CD4-positive, alpha-beta T cell treated with Interleukin-2 at 100 ng/mL for 4 hours (primary cell): ENCODE results near the gene DOK4.
"Not testable (repeated sequence)": the region's sequence is repeated elsewhere in the genome, so short reads cannot be mapped to it uniquely, and the experiment has no call there.

Experiments
- DNase-seq: peaks from one replicate; pipeline ENCODE4 v3.0.0-alpha.2; 2020; ENCODE audit warnings: low spot score

The DOK4 gene

DNA sequence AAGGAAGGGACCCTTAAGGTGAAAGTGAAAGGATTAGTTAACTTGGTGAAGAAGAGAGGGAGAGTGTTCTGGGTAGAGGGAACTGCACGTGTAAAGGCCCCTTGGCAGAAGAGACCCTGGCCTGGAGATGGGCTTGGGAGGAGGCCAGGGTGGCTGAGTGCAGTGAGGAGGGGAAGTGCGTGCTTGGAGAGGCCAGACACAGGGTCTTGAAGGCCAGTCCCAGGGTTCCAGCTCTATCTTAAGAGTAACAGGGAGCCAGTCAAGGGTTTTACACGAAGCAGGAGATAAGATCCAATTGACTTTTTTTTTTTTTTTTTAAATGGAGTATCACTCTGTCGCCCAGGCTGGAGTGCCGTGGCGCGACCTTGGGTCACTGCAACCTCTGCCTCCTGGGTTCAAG is 15.2 kb upstream of the DOK4 start:
- DNase-seq = no peak

DNA sequence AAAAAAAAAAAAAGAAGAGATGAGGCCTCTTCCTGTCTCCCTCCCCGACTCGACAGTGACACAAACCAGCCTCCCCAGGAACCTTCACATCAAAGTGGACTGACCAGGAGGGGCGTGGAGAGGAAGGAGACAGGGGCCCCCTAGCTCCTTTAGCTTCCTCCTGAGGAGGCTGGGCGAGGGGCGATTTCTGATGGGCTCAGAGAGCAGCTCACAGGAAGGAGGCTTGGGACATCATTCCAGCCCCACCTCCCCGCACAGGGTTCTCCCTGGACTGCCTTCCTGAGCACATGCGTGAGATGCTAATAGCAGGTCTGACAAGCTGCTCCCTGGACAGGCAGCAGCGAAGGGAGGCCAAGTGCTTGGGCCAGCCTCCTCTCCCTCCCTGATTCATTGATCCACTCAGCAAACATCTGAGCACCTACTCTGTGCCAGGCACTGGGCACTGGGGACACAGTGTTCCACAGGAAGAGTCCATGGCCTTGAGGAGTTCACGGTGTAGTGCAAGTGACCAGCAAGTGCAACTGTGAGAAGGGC is 14.4 kb upstream of the DOK4 start:
- DNase-seq = no peak

DNA sequence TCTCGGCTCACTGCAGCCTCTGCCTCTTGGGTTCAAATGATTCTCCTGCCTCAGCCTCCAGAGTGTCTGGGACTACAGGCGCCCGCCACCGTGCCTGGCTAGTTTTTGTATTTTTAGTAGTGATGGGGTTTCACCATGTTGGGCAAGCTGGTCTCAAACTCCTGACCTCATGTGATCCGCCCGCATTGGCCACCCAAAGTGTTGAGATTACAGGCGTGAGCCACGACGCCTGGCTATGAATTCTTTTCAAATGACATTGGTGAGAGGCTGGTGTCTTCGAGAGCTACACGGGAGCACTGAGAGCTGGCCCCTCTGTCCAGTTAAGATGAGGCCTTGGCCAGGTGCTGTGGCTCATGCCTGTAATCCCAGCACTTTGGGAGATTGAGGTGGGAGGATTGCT is 13.6 kb upstream of the DOK4 start:
- not testable (repeated sequence) for DNase-seq

DNA sequence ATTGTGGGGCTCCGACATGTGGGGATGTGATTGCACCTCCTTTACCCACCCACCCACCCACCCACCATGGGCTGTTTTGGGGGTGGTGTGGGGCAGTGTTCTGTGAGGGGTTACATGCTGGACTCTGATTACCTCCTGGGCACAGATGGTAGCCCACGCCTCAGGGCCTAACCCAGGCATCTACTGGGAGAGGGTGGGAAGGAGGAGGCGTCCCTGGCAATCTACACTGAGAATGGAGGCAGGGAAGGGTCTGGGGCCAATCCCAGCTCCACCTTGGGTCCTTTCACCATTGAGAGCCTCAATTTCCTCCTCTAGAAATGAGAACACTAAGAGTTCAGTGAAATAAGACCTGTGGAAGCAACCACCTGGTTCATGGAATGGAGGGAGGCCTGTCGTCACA is 11.7 kb upstream of the DOK4 start:
- DNase-seq = no peak

DNA sequence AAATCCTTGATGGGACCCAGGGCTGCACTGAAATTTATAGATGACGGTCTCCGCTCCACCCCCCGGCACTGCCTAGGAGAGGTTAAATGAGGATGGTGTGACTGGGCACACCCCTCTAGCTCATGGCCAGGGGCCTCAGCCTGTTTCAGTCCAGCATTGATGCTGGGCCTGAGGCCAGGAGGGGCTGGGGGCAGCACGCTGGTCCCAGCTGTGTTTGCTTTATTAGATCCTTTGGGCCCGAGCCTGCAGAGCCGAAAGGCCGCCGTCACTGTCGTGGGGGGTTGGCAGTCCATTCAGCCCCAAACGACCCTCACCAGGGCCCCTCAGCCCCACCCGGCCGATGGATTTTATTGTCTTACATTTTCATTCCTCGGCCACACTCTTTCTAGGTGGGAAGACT is 10.8 kb upstream of the DOK4 start:
- no peak for DNase-seq

DNA sequence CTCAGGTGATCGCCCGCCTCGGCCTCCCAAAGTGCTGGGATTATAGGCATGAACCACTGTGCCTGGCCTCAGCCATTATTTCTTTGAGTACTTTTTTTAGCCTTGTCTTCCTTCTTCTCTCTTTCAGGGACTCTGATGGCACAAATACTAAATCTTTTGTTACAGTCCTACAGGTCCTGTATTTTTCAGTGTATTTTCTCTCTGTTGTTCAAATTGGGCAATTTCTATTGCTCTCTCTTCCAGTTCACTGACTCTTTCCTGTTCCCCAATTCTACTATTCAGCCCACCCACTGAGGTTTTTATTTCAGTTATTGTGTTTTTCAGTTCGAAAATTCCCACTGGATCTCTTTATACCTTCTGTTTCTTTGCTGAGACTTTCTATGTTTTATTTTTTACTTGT is 7.5 kb upstream of the DOK4 start:
- no peak for DNase-seq

DNA sequence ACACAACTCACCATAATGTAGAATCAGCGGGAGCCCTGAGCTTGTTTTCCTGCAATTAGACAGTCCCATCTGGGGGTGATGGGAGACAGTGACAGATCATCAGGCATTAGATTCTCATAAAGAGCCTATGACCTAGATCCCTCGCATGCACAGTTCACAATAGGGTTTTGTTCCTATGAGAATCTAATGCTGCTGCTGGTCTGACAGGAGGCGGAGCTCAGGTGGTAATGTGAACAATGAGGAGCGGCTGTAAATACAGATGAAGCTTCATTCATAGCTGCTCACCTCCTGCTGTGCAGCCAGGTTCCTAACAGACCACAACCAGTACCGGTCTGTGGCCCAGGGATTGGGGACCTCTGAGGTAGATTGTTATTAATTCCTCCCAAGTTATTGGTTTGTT is 2.9 kb upstream of the DOK4 start:
- DNase-seq = no peak

DNA sequence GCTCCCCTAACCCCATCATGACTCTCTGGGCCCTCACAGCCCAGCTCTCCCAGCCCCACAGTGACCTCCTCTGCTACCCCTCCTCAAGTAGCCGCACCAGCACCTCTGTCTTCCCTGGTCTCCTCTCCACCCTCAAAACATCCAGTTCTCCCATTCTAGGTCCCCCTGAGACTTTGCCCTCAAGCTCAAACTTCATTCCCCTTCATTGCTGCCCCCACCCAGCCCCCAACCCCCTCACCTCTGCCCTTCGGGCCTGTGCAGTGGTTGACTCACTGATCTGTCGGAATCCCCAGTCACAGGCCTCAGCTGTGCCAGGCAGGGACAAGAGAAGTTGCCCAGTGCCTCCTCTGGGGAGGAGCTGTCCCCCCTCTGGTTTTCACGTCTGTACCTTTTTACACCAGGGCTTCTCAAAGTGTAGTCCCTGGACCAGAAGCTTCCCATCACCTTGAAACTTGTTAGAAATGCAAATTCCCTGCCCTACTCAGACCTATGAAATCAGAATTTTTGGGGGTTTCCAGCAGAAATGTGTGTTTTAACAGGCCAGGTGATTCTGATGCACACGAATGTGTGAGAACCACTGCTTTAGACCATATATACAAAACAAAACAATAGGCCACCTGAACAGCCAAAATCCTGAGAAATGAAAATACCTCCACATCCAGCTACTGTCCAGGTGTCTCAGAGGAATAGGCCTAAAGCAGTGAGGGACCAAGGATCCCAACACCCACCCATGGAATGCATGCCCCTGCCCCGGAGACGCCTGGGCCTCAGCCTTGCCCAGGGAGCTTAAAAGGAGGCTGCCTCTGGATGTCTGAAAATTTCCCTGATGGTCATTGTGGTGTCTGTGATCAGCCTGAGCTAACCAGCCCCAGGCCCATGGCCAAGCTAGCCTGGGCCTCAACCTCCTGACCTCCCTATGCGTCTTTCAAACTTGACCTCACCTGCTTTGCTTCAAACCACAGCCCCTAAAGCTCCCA is 853 bp upstream of the DOK4 start:
- no peak for DNase-seq

DNA sequence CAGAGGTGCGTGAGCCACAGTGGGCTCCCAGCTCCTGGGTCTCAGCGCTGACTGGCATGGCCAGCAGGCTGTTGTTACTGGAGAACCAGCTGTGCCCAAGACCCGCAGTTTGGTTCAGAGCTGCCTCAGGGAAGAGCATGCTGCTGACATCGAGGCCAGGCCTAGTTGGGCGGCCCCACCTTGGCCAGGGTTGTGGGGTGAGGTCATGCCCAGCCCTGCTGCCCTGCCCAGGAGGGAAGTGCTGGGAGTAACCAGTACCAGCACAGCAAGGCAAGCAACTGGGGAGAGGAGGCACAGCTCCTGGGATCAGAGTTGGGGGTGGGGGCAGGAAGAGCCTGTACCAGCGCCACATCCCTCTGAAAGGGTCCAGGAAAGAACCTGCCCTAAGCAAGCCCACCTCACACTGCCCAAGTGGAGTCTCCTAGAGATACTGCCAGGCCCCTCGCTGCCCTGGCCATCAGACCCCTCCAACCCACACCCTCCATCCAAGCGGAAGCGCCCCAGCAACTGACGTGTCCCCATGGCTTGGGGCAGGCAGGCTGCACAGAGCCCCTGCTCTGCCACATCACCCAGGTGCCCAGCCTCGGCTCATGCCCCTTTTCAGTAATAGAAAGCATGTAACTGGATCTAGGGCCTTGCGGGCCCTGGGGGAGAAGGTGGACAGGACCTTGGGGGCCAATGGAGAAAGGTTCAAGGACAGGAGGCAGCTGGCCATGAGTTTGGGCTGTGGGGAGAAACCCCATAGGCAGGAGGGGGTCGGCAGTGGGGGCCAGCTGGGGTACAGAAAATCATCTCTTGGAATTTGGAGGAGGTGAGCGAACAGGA is 990 bp downstream of the DOK4 start:
- DNase-seq = no peak

DNA sequence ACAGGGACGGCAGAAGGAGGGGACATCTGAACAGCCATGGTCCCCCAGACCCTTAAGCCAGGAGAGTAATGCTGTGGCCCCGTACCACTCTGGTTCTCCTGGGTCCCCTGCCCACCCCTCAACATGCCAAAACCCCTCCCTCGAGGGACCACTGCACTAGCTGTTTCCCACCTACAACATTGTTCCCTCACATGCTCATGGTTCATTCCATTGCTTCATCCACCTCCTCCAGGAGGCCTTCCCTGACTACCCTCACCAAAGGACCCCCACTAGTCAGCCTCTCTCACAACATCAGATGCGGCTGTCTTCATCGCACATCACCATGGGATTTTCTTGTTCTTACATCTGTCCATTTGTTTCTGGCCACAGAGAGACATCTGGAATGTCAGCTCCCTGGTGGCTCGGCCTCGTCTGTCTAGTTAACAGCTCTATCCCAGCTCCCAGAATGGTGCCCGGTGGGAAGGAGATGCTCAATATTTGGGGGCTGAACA is 1.7 kb downstream of the DOK4 start:
- DNase-seq = no peak

DNA sequence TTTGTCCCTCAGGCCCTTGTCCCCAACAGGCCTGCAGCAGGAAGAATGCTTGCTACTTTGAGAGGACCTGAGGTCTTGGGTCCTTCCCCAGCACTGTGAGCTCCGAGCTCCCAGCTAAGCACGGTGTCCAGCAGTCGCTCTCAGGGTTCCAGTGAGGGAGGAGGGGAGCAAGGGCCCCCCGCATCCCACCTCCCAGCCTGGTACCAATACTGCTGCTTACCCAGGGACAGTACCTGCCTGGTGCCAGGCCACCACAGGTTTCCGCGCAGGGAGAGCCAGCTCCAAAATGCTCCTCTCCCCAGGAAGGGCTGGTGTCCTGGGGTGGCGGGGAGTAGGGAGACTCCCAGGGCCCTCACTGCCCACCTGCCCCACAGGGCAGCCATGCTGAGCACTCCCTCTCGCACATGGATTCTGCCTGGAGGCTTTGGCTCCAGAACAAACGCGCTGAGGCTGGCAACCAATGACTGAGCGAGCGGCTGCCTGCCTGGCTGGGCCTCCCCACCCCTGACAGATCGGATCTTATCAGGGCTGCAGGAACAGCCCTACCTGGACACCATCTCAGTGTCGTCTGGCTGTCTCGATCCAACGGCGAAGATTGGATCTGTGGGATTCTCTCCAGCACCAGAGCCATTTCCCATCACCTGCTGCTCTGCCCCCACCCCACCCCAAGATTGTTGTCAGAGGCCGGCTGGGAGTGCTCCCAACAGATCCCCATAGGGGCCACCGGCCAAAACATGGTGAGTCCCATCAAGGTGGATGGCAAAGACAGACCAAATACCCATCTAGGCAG is 2.4 kb downstream of the DOK4 start:
- no peak for DNase-seq

DNA sequence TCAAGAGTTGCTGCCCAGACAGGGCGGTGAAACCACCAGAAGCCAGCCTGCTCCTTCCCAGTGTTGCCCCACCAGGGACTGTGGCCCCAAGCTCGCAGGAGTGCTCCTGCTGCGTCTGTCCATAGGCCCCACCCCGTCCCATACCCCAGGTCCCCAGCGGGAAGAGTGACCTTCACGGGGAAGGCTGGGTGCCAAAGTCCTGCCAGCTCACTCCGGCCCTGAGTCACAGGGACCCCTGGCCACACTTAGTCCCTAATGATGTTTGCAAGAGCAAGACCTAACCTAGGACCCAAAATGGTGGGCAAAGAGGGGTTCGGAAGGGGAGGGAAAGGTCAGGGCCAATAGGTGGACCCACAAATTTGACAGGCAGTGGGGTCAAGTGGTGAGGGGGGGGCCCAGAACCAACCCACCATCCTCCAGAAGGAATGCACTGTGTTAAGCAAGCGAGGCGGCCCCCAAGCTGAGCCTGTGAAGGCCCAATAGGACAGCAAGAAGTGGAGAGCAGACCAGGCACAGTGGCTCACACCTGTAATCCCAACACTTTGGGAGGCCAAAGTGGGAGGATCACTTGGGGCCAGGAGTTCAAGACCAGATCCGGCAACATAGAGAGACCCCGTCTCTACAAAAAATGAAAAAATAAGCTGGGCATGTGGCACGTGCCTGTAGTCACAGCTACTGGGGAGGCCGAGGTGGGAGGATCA is 3.3 kb downstream of the DOK4 start:
- DNase-seq = no peak

DNA sequence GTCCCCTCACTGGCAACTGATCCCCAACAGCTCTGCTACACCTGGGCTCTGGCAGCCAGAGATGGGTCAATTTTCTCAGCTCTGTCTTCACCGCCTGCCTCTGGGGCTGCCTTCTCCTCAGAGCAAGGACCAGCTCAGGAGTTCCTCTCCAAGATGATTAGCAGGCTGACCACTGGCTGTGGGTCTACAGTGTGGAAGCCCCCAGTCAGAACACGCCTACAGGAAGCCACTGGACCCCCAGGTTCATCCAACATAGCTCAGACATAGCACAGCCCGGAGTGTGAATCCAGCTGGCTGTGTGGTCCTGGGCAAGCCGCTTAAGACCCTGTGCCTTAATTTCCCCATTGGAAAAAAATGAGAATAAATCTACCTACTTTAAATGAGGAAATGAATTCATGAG is 4.9 kb downstream of the DOK4 start:
- DNase-seq = no peak

DNA sequence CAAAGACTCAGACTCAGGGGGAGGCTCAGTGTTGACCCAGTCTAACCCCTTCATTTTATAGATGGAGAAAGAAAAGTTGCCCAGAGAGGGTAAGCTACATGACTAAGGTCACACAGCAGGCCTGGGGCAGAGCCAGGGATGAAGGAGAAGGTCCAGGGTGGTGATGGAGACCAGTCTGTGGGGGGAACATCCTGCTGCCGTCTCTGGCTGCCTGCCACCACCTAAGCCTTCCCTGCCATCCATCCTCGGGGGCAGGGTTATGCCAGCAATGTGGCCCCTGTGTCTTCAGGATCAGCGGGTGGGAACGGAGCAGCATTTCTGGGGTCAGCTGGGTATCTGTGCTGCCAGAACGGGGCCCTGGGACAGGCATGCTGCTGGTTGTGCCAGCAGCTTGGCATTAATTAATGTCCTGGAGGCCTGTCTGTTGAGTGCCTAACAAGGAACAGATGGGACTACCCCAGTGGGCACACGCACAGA is 5.5 kb downstream of the DOK4 start:
- DNase-seq = no peak

DNA sequence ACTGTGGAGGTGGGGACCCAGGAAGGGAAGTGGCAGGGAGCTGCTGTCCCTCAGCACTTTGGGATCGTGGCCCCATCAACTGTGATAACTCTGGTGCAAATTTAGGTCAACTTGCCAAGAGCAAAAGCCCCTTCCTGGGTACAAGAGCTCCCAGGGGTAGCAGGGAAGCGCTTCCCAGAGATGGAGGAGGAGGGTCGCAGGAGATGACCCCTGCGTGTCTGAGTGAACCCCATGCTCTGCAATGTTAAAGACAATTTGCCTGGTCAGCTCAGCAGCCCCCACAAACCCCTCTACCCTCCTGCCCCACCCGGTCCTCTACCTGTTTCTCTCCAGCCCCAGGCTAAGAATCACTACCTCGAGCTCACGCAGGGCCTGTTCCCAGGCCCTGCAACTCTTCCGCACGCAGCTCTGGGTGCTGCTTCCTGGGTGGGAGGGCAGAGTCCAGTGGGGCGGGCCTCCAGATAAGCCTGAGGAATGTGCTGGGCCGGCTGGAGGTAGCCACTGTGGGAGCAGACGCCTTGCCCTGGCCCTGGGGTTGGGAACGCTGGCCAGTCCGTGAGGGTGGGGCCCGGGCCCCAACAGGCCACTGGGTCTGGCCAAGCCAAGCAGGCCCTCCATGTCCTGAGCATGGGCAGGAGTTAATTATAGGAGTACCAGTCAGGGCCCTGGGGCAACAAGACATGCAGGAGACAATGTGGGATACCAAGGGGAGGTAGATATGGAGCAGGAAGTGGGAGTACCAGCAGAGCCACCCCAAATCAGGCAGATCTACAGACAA is 6.1 kb downstream of the DOK4 start:
- no peak for DNase-seq

DNA sequence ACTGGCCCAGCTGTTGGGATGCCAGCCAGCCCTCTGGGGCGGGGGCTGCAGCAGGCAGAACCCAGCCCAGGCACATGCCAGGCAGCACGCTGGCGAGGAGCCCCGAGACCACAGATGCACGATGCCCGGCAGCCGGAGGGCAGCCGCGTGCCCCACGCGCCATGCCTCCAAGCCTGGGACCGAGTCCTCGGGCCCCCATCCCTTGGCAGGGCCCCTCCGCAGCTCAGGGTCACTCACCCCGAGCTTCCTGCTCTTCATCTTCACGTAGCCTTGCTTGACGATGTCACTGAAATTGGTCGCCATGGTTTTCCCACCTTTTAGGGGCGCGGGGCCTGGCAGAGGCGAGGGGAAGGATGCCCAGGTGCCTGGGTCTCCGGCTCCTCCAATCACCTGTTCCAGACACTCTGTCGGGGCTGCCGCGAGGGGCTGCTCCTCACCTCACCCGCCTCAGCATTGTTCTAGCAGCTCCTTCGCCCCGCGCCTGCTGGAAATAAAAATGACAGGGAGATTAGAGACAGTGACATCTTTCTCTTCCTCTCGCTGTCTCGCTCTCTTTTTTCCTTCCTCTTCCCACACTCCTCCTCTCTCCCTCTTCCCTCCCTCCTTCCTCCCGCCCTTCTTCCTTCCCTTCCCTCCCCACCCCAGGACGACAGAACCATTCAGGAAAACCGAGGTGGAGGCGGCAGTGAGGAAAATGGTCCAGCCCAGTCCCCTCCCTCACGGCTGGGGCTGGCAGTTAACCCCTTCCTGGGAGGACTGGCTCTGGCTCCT is 6.9 kb downstream of the DOK4 start:
- no peak for DNase-seq

DNA sequence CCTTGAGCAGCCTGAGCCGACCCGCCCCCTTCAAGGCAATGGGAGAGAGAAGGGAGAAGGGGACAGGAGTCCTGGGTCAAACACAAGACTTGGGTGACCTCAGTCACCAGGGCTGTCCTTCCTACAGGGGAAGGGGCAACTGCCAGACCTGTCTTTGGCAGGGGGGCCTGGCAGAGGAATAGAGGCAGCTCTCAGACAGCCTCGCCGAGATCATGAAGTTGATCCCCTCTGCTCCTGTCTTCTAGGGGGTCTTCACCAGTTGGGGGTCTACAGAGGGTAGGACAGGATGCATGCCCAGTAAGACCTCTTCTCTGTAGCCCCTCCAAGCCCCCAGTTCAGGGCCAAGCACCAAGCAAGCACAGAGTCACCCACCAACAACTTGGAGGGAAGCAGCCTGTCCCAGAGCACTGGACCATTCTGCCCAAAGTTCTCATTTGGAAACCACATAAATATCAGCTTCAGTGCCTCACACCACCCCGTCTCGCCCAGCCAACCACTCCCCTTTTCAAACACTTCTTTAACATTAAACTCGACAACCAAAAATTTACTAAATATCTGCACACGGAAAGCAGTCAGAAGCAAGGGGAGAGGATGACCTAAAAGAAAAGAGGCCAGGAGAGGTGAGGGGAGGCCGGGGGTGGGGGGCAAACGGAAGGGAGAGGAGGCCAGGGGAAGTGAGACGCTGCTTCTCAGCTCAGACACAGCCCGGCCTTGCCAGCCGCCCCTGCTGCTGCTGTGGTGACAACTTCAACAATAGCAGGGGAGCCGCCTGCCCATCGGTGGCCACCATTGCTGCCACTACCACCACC is 7.7 kb downstream of the DOK4 start:
- no peak for DNase-seq

DNA sequence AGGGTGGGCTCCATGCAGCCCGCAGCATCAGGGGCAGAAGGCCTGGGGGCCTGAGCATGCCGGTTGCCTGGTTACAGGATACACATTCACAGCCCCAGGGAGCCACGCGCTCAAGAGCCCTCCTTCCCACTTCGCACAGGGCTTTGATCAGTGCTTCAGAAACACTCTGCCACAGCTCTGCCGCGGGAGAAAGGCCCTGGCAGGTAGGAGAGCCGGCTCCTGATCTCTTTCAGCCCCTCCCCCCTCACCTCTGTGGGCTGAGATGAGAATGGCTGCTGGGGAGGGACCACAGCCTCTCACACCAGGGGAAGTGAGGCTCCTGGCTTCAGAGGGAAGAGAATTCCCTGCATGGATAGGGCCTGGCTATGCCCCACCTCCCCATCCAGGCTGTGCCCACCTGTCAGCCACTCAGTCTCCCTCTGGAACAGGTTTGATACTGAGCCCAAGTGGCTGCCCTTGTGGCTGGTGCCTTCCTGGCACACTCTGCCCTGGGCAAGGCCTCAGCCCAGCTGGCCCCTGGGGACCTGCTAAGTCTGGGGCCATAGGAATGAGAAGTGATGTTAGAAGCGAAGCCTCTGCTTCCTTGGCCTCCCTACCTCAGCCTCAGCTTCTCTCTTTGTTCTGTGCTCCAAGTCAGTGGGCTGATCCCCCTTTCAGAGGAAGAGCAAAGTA is 8.6 kb downstream of the DOK4 start:
- no peak for DNase-seq
